Measurements from ENCODE around the gene STX10.
A peak's percentile ranks its signal among the peaks of the same experiment; 100 is the strongest.

STX10 gene

DNA sequence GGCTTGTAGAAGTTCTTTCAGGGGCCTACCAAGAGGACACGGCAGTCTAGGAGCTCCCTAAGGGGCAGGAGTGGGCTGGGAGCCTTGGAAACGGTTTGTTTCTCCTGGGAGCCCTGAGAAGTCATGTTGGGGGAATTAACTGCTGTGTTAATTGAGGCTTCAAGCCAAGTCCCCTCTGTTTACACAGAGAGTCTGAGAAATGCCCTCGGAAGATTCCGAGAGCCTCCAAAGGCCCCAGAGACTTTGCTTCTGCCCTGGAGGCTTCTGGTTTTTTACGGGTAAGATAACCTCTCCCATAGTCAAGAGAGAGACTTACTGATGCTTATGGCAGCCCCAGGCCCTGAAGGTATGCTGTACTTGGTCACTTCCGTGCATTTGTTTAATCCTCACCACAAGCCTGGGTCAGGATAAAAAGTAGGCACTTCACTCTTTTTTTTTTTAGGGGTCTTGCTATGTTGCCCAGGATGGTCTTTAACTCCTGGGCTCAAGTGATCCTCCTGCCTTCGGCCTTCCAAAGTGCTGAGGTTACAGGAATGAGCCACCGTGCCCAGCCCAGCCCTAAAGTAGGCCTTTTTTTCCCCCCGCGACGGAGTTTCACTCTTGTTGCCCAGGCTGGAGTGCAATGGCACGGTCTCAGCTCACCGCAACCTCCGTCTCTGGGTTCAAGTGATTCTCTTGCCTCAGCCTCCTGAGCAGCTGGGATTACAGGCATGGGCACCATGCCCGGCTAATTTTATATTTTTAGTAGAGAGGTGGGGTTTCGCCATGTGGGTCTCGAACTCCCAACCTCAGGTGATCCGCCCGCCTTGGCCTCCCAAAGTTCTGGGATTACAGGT lies 15.2 kb upstream of the STX10 start:
- no peak overlapping the region for H3K4me3 ChIP-seq (ENCODE audit: low read depth, low read length)
- DNase-seq (ENCODE audit: low read depth), result no peak

DNA sequence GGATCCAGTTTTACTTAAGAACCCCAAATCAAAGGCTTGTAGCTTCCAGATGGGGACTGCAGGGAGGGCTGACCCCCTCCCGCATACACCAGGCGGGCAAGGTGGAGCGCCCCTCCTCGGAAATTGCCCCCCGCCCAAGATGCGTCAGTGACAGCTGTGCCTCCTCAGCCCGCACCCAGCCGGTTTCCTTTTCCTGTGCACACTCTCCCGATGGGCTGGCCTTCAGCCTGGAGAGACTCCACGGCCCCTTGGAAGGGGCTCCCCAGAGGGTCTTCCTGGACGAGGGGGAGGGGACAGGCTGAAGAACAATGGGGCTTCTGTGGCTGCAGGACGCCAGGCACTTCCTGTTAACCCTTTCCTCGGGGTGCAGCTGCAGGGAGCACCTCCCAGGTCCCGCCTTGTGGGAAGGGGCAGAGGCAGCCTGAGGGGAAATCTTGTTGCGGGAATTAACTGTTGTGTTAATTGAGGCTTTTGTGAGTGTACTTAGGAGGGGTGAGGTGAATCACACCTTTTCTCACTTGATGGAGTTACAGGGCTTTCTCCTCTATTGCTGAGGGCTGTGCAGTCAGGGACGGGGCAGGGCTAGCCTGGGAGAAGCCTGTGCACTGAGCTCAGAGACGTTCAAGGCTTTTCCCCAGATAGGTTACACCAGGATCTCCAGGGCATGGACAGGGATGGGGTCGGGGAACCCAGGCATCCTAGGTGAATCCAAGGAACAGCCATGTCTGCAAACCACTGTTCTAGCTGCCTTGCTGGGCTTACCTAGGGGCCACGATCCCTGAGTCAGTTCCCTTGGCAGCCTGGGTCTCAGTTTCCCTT lies 14.4 kb upstream of the STX10 start:
- peak overlapping the region; percentile 7 for H3K4me3 ChIP-seq (ENCODE audit: low read depth, low read length)
- no peak for DNase-seq (ENCODE audit: low read depth)

DNA sequence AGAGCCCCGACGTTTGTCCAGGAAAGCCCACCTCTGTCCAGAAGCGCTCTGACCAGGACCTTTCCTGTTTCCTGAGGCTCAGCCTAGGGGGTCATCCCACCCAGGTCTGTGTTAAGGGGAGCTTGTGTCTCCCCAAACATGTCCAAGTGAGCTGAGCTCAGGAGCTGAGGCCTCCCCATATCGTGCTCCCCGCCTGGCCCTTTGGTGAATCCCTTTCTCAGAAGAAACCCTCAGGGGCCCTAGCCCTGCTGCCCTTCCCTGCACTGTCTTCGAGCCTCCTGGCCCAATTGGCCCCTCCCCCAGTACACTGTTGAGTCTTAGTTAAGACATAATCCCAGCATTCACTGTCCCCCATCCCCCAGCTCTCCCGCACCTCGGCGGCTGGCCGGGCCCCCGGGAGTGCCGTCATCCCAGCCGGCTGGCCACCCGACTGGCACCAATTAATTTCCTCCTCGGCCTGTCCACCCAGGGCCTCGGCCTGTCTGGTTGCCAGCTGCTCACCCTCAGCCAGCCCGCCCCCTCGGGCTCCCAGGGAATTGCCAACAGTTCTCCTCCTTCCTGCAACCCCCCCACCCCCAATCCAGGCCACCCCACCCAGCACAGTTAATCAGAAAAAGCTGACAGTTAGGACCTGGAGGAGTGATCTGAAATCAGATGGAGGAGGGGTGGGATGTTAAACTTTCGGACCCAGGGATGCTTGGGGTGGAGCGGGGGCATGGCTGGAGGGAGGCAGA lies 13.6 kb upstream of the STX10 start:
- DNase-seq (ENCODE audit: low read depth), result peak; percentile 67
- peak overlapping the region; percentile 10 for H3K4me3 ChIP-seq (ENCODE audit: low read depth, low read length)

DNA sequence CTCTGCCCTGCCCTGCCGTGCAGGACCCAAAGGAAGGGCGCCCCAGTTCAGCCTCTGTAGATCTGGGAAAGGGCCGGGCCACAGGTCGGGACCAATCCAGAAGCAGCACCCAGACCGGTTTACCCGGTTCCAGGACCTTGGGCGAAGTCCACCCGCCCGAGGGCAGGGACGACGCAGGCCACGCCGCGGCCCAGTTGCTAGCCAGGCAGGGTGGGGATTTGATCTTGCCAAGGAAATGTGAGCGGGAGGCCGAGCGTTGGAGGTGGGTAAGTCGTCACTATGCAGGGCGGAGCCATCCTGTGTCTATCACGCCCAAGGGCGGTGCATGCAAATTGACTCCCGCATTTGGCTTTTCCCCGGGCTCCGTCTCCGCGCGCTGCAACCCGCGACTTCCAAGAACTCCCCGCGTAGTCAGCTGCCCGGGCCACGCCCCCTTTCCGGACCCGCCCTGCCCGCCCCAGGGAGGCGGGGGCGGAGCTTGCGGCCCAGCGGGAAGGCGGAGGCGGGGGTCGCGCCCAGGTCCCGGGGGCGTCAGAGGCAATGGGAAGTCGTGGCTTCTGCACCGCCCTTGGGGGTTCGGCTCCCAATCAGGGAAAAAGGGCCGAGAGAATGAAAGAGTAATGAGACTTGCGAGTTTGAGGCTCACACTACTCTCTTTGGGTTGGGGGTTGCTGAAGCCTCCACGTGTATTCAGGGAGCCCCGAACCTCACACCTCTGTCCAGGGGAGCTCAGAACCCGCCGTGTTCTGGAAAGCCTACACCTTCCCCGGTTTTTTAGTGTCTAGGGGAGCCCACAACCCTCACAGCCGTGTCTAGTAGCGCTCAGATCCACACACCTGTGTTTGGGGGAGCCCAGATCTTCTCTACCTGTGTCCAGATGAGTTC lies 12.8 kb upstream of the STX10 start:
- peak overlapping the region; percentile 28 for H3K4me3 ChIP-seq (ENCODE audit: low read depth, low read length)
- DNase-seq (ENCODE audit: low read depth), result peak; percentile 92

DNA sequence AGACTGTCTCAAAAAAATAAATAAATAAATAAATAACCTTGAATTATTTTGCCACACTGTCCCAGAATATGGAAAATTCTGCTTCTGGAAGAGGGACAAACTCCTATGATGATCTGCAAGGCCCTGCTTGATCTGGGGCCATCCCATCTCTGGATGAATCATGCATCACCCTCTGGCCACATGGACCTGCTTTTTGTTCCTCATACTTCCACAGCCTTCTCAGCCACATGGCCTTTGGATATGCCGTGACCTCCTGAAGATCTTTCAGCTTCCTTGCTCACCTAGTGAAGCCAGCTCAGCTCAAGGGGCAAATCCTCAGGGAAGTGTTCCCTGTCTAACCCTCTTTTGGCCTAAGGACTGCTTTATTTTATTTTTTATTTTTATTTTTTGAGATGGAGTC lies 10.4 kb upstream of the STX10 start:
- no peak for DNase-seq (ENCODE audit: low read depth)
- H3K4me3 ChIP-seq (ENCODE audit: low read depth, low read length), result no peak overlapping the region

DNA sequence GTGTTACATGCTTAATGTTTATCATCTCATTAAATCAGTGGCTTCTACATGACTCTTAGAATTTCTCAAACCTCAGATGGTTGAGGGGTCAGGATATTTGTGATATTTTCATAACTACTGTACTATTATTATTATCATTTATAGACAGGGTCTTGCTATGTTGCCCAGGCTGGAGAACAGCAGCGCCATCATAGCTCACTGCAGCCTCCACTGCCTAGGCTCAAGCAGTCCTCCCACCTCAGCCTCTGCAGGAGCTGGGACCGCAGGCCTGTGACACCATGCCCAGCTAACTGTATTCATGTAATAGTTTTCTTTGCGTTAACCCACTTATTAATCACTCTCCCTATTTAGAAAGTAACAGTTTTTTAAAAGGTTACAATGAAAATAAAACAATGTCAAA lies 9.5 kb upstream of the STX10 start:
- DNase-seq (ENCODE audit: low read depth), result no peak
- no peak overlapping the region for H3K4me3 ChIP-seq (ENCODE audit: low read depth, low read length)

DNA sequence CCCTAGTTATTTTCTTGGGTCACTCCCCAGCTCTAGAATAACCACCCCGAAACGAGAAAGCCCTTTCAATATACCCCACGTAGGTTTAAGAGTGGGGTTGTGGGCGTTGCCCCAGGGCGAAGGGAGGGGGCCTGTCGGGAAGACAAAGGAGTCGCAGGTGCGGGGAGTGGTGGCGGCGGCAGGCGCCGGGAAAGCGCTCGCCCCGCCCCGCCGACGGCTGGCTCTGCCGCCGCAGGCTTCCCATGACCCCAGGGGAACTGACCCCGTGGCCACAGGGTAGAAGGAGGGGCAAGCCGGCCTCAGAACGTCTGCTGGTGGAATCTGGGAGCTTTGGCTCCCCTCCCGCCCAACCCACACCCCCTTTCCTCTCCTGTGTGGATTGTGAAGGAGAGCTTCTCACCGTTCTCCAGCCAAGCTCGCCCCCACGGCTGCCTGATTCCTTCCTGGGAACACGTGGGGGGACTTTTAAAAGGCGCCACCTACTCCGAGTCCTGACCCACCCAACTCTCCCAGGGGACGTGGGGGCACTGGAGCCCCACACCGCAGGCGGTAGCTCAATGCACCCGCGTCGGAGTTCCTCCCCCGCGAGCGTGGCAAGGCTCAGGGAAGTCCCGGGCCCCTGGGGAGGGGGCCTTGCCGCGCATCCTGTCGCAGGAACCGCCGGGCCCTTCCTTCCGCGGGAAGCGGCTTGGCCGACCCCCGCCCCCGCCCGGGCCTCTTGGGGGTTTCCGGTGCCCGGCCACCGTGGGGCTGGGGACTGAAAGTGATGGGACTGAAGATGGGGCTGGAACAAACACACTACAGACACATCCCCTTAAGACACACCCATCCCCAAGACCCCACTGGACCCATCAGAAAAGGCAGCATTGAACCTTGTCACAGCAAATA lies 5.5 kb upstream of the STX10 start:
- DNase-seq (ENCODE audit: low read depth), result peak; percentile 64
- peak overlapping the region; percentile 81 for H3K4me3 ChIP-seq (ENCODE audit: low read depth, low read length)

DNA sequence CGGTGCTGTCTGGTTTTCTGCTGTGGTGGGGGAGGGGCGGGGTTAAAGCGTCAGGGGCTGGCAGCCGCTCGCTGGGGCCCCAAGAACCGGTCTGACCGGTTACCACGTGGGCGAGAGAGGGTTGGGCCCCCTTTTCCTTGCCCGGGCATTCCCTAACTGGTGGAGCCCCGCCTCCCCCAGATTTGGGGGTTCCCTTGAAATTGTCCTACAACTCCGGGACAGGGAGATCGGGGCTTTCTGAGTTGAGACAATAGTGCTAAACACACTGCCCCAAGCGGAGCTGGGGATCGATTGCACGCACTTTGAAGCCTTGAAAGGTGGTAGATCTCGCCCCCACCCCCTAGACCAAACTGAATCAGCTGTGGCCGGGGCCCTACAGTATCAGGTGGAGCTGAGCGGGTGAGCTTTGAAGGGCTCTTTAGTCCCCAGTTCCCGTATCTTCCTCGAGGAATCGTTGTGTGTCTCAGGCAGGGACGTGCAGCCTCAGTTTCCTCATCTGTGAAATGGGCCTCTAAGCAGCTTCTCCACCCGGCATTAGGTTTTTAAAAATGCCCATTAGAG lies 4.8 kb upstream of the STX10 start:
- H3K4me3 ChIP-seq (ENCODE audit: low read depth, low read length), result peak overlapping the region; percentile 81
- no peak for DNase-seq (ENCODE audit: low read depth)

DNA sequence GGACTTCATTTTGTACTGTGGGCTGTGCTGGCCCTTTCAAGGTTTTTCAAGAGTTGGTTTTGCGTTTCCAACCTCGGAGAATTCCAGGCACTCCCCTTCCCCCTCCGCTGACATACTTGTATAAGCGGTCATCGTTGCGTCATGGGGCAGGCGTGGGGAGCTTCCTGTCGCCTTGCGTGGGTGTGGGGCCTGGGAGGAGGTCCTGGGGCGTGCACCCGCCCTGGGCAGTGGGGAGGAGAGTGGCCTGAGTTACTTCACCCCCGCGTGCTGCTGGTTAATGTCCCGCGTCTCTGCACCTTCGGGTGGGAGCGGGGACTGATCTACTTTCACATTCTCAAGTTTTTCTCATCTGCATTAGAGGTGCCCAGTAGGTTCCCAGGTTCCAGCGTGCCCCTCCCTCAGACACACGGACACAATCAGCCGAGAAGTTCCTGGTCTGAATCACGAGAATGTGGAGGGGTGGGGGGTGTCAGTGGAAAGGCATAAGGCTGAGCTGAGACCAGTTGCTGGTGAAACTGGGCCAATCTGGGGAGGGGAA lies 4.1 kb upstream of the STX10 start:
- peak; percentile 85 for DNase-seq (ENCODE audit: low read depth)
- peak overlapping the region; percentile 81 for H3K4me3 ChIP-seq (ENCODE audit: low read depth, low read length)

DNA sequence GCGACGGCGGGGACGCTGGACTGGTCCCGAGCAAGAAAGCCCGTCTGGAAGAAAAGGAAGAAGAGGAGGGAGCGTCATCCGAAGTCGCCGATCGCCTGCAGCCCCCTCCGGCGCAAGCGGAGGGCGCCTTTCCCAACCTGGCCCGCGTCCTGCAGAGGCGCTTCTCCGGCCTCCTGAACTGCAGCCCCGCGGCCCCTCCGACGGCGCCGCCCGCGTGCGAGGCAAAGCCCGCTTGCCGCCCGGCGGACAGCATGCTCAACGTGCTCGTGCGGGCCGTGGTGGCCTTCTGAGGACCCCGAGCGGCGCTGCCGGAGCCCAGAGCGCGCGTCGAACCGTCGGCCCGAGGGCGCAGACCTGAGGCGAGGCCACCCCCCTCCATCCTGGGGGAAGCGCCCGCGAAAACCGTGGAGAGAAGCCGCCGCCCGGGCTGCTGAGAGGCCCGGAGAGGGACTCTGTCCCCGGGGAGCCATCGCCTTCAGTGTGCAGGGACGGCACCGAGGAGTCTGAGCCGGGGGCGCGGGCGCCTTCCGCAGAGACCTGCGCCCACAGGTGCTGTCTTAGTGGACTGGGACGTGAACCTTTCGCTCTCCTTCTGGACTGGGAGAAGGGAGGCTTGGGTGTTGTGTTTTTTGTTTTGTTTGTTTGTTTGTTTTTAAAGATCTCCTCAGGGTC lies 3.5 kb upstream of the STX10 start:
- H3K4me3 ChIP-seq (ENCODE audit: low read depth, low read length), result peak overlapping the region; percentile 81
- DNase-seq (ENCODE audit: low read depth), result no peak

DNA sequence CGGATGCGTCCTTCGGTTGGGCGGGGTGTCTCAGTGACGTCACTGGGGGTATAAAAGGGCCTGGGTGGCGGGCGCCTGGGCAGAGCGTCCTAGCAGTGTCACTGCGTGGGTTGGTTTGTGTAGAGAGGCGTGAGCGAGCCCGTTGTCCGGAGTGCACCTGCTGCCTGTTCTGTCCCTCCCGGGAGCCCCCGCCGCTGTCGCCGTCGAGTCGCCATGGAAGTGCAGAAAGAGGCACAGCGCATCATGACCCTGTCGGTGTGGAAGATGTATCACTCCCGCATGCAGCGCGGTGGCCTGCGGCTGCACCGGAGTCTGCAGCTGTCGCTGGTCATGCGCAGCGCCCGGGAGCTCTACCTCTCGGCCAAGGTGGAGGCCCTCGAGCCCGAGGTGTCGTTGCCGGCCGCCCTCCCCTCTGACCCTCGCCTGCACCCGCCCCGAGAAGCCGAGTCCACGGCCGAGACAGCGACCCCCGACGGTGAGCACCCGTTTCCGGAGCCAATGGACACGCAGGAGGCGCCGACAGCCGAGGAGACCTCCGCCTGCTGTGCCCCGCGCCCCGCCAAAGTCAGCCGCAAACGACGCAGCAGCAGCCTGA lies 2.9 kb upstream of the STX10 start:
- DNase-seq (ENCODE audit: low read depth), result peak; percentile 76
- H3K4me3 ChIP-seq (ENCODE audit: low read depth, low read length), result peak overlapping the region; percentile 81

DNA sequence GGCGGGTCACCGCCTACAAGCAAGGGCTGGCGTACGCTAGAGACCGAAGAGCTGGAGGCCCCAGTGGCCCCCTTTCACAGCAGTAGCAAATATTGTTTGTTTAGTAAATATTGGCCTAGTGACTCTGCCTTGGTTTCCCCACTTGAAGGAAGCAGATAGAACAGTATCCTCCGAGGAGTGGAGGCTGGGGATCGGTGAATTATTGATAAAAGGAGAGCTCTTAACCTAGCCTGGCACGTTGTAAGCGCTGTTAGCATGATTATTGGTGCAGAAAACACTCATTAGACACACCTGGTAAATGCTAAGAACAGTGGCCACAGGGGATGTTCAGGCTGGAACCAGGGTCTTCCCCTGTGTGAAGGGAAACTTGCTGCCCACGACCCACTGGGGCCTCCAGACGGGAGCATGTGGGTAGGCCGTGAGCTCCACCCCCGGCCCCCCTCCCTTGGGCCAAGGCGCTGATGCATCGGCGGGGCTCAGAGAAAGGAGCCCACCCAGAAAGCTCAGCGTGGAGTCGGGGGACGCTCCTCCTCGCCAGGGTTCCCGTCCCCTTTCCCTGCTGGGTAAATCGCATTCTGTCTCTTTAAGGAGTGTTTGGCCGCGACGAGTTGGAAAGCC lies 2.3 kb upstream of the STX10 start:
- no peak for DNase-seq (ENCODE audit: low read depth)
- H3K4me3 ChIP-seq (ENCODE audit: low read depth, low read length), result peak overlapping the region; percentile 81

DNA sequence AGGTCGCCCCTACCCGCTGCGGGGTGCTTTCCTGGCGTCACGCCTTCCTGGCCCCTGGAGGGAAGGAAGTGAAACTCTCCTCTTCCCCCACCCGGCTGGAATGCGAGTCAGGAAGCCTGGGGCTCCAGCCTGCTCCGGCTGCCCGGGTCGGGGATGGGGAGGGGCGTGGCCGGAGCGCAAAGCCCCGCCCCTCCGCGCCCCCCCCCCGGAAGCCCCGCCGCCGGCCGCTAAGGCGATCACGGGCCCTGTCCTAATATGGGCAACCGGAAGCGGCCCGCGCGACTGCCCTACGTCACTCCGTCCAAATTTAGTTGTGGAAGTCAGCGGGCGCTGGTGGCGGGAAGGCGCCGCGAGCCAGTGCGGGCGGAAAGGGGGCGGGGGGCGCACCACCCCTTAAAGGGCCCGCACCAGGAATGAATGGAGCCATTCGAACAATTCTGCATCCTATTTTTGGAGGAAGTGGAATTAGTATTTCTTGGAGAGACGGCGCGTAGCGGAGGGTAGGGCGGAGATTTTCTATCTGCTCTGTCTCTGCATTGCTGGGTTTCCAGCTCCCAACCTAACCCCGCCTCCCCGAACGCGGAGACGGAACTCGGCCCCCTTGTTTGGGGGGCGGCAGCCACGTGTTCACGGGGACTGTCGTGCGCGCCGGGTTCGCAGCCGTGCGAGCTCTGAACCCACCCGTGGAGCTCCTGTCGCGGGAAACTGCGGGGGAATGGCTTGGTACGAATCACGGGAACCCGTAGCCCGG lies 1.6 kb upstream of the STX10 start:
- H3K4me3 ChIP-seq (ENCODE audit: low read depth, low read length), result peak overlapping the region; percentile 95
- DNase-seq (ENCODE audit: low read depth), result peak; percentile 91

DNA sequence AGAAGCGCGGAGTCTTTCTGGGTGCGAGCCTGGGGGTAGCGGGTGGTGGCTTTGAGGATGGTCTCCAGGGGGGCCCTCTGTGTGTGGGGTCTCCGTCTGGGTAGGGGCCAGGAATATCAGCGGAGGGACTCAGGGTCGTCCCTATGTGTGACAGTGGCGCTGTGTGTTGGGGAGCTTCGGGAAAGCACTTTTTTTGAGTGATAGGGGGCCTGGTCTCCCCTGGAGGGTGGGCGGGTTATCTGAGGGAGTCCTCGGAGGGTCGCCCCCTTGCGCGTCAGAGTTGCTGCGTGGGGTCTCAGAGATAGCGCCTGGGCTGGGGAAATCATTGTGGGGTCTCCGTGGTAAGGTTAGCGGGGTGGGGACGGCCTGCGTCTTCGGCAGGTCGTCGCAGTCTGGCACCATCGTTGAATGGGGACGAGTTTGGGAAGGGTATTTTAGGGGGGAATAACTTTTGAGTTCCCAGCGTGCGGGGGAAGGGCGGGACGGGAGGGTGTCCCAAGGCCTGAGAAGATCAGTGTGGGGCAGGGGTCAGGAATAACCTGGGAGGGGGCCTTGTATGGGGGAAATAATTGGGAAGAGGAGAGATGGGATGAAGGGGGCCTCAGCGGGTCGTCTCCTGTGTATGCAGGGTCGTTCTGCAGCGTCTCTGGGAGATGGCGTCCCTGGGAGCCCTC lies 893 bp upstream of the STX10 start:
- no peak for DNase-seq (ENCODE audit: low read depth)

DNA sequence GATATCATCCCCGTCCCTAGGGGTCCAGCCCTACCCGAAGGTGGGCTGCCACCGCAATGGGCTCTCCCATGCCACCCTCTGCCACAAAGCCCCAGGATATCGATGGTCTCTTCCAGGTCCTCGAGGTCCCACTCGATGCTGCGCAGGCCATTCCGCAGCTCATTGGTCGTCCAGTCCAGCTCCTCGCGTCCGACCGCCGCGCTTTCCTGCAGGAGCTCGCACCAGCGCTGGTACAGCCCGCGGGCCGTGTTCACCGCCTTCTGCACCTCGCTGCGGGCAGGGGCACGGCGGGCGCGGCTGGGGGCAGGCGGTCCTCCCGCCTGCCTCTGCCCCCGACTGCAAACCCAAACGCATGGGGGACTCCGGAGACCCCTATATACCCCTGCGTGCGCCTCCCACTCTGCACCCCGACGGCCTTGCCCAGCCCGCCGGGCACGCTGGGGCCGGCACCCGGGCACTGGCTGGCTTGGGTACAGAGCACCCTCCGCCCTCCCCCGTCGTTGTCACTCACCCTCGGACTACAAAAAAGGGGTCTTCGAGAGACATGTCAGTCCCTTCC lies 468 bp downstream of the STX10 start:
- peak overlapping the region; percentile 95 for H3K4me3 ChIP-seq (ENCODE audit: low read depth, low read length)
- DNase-seq (ENCODE audit: low read depth), result no peak

More for the DNA sequence above, 893 bp upstream of the STX10 start:
- H3K4me3 ChIP-seq (ENCODE audit: low read depth, low read length), result peak overlapping the region; percentile 95

Data from skeletal muscle cell (primary cell).